GM21447 (cell line): ENCODE measurements around the gene SH2D6.
"Not testable (repeated sequence)": the region's sequence is repeated elsewhere in the genome, so short reads cannot be mapped to it uniquely, and the experiment has no call there.

ENCODE experiments used
- ATAC-seq: cut with Tn5 transposase; IDR thresholded peaks from one replicate; pipeline ENCODE4 v1.9.1; 2021; ENCODE audit not compliant: unreplicated experiment

The SH2D6 gene

DNA sequence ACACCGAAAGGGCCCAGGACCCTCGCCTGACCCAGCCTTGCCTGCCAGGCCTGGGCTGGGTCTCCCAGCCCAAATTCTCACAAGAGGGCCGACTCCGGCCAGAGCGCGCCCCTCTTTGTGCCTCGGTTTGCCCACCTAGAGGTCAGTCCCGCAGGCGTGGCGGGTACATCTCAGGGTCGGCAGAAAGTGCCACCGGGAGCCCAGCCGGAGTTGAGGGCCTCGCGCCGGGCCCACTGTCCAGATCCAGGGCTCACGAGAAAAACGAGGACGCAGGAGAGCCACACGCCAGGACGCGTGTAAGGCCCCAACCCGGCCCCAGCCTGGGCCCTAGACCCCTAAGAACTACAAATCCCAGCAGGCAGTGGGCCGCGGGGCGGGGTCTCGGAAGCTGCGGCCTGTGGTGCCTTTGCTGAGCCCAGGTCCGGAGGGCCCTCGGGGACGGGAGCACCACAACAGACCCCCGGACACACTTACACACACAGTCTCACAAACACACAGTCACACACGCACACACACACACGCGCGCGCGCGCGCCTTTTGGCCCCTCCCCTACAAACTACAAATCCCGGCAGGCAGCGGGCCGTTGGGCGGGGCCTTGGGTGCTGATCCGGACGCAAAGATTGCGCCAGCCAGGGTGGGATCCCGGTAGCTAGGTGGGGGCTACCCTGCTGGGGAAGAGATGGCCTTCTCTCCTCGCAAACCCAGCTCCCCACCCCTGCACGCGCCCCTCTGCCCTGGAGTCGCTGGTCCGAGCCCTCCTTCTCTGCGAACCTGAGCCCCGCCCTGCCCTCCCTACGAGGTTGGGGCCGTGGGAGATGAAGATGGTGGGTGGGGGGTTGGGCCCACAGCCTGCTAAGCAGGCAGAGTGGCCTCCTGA is at the start of gene SH2D6:
TSS of gene SH2D6 (plus strand) at position 583 of the 877 bp plus-strand sequence. CDS start 10,752 bp downstream, outside the sequence.
- ATAC-seq, result peak; percentile 87

DNA sequence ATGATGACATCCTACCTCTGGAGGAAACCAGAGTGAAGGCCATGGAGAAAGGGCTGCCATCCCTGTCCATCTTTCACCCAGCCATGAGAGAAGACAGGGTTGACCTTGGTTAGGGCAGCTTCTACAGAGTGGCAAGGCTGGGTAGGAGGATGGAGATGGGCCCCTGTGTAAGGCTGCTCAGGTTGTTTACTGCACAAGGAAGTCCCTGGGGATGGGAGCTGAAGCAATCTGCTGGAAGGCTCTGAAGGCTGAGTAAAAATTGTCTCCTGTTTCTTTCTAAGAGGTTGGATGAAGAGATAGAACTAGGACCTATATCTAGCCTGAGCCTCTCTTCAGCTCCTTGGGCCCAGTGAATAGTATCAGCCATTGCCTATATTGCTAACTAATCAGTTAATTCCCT is 49.6 kb upstream of the SH2D6 start:
- ATAC-seq, result no peak

DNA sequence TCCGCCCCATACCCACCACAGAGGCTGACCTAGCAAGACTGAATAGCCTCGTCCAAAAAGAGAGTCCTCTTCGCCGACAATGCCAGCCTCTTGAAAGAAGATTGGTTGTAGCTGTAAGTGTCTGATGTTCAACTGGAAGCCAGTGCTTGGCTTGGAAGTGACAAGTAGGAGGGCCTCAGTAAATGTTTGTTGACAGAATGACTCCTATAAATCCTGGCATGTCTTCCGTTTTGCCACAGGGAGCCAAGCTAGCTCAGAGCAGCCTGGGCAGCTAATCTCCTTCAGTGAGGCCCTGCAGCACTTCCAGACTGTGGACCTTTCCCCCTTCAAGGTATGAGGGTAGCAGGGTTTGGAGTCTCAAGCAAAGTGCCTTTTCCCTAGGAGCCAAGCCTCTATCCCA is 49.0 kb upstream of the SH2D6 start:
- ATAC-seq, result no peak

DNA sequence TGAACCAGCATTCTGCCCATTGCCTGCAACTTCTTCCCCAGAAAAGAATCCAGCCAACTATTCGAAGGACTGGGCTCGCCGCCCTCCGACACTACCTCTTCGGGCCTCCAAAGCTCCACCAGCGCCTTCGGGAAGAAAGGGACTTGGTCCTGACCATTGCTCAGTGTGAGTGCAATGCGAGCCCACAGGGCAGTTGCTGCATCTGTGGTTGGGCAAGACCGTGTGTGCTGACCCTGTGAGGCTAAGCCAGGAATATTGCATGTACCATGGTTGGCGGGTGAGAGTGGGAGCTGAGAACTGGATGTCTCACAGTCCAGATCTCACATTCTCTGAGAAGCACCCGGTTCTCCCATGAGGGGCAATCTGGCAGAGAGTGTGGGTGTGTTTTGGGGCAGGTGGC is 47.5 kb upstream of the SH2D6 start:
- ATAC-seq, result no peak

DNA sequence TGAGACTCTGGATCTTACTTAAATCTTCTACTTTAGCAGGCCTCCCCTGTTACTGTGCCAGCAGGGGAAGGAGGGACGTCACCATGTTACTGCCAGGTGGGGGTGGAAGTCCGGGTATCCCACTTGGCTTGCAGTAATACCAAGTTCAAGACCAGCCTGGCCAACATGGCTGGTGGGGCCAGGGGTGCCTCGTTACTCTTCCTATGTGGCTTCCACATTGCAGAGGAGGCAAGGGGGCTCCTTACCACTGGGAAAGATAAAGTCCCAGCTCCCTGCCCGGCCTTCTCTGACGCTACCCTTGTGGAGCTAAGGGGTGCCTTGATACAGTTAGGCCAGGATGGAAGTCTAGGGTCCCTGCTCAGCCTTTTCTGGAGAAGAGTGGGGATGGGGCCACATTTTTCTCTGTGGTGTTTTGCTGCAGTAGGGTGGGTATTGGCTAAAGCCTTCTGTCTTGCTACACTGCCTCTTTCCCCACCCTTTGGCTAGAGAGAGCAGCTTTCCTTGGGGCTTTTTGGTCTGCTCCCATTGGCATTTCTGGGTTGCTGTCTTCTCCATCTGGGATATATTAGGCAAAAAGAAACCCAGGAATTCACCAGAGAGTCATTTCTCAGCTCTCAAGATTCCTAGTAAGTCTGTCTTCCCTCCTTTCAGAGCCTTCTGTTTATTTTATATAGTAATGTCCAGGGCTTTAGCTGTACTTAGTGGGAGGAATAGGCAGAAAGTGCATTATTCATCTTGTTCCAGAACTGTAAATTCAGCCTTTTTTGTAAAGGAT is 42.0 kb upstream of the SH2D6 start:
- ATAC-seq, result no peak

DNA sequence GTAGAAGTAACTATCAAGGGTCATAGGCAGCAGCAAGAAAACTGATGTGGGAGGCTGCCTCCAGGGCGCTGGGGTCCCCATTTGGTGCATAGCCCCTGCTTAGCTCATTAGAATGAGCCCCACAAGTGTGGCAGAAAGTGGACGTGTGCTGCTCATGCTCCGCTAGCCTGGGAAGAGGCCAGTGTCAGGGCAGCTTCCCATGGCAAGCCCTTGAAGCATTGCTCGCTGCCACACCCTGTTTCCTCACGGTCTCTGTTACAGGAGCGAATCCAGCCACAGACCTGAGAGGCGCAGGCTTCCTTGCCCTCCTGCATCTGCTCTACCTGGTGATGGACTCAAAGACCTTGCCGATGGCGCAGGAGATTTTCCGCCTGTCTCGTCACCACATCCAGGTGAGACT is 41.4 kb upstream of the SH2D6 start:
- ATAC-seq, result no peak

DNA sequence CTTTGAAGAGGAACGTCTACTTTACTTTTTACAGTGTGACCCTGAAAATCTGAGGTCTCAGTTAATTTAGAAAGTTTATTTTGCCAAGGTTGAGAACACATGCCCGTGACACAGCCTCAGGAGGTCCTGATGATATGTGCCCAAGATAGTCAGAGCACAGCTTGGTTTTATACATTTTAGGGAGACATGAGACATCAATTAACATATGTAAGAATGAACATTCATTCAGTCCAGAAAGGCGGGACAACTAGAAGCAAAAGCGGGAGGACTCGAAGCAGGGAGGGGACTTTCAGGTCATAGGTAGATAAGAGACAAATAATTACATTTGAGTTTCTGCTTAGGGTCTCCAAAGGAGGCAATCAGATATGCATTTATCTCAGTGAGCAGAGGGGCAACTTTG is 40.3 kb upstream of the SH2D6 start:
- no peak for ATAC-seq

DNA sequence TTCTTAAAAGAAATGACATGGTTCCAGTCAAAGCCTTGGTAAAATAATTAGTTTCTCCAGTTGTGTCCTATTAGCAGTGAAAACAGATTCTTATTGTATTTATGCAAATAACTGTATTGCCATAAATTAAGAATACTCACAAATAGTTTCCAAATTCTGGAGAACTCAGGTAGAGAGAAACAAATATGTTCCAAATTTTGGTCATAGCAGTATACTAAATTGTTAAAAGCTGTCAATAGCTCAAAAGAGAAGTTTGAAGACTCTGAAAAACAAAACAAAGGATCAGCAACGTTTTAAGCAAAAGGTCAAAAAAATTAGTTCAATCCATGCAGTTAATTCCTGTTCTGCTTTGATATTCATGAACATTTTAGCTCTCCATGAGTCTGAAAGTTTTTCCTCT is 38.5 kb upstream of the SH2D6 start:
- no peak for ATAC-seq

DNA sequence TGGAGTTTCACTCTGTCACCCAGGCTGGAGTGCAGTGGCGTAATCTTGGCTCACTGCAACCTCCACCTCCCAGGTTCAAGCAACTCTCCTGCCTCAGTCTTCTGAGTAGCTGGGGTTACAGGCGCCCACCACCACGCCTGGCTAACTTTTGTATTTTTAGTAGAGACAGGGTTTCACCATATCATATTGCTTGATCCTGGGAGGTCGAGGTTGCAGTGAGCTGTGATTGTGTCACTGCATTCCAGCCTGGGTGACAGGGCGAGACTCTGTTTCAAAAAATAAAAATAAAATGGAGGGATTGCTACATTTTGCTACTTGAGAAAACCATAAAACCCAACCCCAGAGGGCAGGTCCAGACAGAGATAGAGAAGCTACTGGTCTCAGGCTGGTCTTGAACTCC is 35.4 kb upstream of the SH2D6 start:
- not testable (repeated sequence) for ATAC-seq

DNA sequence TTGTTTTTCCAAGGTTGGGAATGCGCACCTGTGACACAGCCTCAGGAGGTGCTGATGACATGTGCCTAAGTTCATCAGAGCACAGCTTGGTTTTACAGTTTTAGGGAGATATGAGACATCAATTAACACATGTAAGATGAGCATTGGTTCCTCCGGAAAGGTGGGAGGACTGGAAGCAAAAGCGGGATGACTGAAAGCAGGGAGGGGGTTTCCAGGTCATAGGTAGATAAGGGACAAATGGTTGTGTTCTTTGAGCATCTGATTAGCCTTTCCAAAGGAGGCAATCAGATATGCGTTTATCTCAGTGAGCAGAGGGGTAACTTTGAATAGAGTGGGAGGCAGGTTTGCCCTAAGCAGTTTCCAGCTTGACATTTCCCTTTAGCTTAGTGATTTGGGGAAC is 34.7 kb upstream of the SH2D6 start:
- ATAC-seq, result no peak

DNA sequence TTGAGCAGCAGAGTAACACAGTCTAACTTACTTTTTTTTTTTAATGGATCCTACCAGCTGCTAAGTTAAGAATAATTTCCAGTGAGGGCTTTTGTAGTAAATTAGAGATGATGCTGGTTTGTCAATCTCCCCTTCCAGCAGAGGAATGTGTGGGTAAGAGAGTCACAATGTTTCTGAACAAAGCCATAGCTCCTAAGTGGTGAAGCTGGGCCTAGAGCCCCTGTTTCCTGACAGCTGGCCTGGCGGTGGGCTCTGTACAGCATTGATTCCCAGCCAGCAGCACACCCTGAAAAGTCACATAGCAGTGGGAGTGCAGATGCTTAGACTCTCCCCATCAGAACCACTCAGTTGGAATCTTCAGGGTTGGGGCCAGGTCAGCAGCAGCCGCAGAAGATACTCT is 32.8 kb upstream of the SH2D6 start:
- ATAC-seq, result no peak

DNA sequence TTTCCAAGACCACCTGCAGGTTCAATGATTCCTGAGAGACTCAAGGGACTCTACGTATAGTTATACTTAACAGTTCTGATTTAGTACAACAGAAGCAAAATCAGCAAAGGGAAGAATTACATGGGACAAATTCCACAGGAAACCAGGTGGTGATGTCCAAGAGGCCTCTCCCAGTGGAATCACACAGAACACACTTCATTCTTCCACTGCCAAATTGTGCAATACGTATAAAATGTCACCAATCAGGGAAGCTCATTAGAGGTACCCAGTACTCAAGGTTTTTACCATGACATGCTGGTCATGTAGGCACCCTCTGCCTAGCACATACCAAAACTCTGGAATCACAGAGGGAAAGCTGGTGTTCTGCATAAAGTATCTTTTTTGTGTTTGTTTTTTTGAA is 30.8 kb upstream of the SH2D6 start:
- no peak for ATAC-seq

DNA sequence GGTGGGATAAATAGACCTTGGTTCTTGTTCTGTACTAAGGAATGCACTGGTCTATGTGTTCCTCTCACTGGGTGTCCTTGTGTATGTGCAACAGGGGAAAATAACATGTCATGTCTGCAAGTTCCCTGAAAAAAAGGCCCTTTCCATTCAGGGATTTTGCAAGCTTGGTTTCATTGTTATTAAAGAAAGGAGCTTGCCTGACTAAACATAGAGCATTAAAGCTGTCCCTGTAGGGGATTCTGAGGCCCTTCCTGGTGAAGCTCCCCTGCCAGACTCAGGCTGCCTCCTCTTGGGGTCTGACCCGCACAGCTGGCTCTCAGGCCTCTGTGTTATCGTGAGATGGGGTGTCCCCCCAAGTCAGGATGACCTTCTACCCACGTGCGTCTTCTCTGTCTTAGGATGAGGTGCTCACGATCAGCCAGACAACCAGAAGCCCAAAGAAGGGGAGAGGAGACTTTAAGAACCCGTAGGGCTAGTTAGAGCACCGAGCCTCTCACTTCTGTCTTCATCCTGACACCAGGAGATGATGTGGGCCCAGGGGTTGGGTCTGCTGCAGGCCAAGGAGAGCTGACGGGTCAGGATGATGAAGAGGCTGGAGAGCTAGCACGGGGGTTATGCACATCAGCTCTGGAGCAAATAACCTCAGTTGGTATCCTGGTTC is 29.5 kb upstream of the SH2D6 start:
- ATAC-seq, result no peak

DNA sequence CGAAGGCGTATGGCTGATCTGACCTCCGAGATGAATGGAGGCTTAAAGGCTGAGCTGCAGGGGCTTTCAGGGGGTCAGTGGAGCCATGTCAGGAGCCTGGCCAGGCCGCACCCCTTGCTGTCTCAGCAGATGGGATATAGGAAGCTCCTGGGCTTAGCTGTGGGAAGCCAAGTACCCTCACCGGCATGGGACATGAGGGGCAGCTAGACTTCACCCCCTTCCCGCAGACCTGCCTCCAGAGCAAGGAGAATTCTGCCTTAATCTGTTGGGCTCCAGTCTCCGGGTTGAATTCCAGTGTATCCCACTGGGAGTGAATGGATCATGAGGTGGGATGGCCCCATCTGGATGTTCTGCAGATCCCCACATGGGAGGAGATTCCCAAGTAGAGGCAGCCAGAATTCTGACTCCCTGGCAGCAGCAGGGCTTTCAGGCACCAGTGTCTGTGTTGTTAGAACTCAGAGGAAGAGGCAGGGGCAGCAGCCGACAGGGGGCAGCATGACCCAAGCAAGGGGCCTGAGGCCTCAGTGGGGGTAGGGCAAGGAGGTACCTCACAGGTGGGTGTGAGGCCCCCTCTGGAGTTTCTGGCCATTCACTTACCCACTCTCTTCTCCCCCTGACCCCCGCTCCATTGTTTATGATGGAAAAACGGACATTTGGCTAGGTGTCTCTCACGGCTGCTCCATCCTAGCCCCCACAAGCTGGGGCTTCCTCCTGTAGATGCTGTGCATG is 27.4 kb upstream of the SH2D6 start:
- ATAC-seq, result no peak

DNA sequence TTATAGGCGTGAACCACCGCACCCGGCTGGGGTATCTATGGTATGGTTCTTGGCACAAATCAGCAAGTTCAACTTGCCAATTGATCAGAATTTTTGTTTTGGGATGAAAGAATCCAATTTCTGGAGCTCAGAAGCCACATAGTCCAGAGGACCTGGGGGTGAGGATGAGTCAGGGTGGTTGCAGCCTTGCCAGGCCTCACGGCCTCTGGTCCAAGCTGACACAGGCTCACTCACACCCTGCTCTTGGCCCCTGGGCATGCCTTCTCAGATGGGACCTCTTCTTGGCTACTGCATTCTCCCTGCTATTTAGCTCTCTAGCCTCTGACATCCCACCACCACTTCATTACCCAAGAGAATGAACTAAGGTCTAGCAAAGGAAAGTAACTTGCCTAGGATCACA is 24.7 kb upstream of the SH2D6 start:
- ATAC-seq, result no peak

DNA sequence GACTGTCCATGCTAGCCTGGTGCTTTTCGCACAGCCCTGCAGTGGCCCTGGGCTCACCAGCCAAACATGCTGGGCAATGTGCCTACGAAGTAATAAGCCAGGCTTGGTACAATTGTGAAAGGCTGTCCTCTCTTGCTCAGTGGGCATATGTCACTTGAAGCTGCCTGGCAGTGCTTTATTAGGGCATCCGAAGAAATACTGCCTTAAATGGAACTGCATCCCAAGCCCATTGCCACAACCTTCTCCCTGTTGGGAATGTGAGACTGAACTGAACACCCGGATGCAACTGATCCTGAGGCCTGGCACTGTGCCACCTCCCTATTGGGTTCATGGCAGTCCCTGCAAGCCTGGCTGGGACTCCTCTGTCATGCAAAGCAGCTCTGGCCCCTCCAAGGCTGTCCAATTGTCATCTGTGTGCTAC is 24.2 kb upstream of the SH2D6 start:
- ATAC-seq, result no peak

DNA sequence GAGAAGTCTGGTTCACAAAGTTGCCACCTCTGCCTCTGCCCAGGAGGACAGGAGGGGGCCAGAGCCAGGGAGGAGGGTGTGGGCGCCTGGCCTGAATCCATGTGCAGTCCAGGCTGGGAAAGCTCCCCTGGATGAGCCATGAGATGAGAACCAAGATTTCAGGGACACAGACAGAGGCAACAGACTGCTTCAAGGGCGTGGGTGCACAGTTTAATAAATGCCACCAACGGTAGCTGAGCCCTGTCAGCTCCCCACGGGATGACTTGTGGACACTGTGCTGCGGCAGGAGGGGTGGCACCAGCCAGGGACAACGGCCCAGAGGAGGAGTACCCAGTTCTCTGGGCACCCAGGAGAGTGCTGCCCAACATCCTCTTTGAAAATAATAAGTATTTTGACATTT is 23.5 kb upstream of the SH2D6 start:
- no peak for ATAC-seq

DNA sequence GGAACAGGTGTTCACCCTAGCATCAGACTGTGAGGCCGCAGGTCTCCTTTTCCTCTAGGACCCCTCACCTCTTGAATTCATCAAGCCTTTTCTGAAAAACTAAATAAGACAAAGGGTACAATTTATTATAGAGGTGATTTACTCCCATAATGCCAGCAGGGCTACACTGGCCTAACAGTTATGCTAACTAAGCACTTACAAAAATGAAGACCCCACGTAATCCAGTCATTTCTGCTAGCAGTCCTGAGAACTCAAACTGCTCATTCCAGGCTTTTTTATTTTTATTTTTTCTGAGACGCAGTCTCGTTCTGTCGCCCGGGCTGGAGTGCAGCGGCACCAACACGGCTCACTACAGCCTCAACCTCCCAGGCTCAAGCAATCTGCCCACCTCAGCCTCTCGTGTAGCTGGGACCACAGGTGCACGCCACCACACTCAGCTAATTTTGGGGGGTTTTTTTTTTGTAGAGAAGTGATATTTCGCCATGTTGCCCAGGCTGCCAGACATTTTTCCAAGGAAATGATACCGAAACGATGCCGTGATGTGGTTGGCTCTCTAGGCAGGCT is 22.5 kb upstream of the SH2D6 start:
- no peak for ATAC-seq

DNA sequence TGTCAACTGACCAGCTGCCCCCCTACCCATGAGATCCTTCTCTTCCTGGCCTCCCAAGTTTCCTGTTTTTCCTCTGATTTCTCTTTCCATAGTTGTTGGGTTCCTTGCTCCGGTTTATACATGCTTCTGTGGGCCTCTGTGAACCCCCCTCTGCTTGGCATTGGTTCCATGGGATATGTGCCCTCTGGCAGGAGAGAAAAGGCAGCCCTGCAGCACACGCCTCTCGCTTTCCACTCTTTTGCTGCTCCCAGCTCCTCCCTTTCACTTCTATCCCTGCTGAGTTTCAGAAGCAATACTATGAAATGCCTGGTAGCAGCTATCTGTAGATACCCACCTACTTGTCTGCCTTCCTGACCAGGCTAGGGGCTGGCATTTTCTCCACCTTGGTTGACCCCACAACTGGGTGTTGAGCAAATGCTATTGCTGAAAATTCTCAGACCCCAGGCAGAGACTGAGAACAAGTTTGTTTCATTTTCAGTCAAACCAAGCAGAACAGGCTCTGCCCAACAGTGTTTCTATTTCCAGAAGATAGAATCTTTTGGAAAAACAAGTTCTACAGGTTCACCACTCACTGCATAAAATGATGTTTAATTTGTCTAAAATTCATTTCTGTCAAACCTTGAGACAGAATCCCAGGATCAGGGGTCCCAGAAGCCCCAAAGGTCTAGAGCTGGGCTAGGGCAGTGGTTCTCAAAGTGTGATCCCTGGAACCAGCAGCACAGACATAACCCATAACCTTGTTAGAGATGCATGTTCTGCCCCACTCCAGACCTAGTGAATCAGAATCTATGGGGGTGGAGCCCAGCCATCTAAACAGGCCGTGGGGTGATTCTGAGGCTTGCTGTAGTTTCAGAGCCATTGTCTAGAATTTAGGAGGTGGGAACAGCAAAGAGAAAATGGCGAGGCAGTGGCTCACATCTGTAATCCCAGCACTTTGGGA is 21.7 kb upstream of the SH2D6 start:
- ATAC-seq, result no peak

DNA sequence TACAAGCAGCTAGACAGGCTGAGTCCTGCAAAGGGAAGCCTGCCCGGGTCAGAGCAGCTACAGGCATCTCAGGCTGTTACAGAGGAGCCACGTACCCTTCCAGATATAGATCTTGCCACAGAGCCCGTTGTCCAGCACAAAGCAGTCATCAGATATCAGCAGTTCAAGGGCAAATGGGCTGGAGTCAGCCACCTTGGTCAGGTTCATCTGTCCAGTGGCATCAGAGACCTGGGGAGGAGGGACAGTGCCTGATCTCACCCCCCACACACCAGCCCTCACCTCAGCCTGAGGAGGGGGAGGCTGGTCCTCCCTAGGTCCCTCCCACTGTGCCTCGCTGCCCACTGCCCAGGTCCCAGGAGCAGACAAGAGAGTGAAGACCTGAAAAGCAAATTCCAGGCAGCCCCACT is 20.6 kb upstream of the SH2D6 start:
- no peak for ATAC-seq
